H7 (cell line): ENCODE data around the gene CHST15. TPM values are rescaled to one million over a fixed set of nuclear protein-coding genes. Genes with fewer than 3 reads are reported as not detected.

Experiments
- DNase-seq: peaks from one replicate; pipeline ENCODE4 v3.0.0; 2012
- H3K27me3 ChIP-seq: 2 replicates; pipeline ENCODE4 v1.6.0; 2011; ENCODE audit warnings: mild to moderate bottlenecking, low read length; ENCODE audit not compliant: control insufficient read depth, insufficient read depth
- H3K36me3 ChIP-seq: replicated peaks from 2 replicates; pipeline ENCODE4 v1.5.1; 2011; ENCODE audit warnings: low read length; ENCODE audit not compliant: control insufficient read depth, insufficient read depth
- H3K4me3 ChIP-seq: 2 replicates; pipeline ENCODE4 v1.5.1; 2011; ENCODE audit warnings: low read depth, mild to moderate bottlenecking, control low read depth, low read length, moderate library complexity; ENCODE audit not compliant: insufficient read depth
- total RNA-seq: library from RNA; depleted of rRNA; stranded (reverse); fragments of >200 nt; shearing (Covaris generic); gene quantifications from 2 replicates; pipeline ENCODE4 v1.2.3, GENCODE V29; 2014

The CHST15 gene
- total RNA-seq, 1 experiment from 2014 or later, result 18.4 TPM

DNA sequence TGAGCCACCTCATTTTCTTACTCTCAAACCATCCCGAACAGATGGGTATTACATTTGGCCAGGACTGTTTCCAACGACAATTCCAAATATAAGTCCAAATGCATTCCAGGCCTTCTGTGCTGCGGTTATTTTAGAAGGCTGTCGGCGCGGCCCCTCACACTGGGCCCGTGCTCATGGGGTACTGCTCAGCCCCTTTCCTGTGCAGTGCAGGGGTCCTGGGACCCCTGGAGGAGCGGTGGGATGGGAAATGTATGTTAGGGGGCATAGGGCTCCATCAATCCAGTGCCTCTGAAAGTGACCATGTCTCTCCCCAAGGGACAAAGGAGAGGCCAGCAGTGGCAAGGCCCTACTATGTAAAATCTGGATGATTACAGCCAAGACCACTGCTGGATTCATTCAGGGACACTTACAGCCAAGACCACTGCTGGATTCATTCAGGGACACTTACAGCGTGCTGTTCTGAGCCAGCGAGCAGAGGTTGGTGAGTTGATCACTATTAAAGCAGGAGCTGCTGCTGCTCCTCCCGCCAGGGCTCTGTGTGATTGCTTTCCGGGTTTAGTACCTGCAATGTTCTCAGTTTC lies 66.3 kb downstream of the CHST15 start:
- no peak for DNase-seq
- no peaks in the 10 kb centered on the region for H3K36me3 ChIP-seq
- no peaks in the 10 kb centered on the region for H3K27me3 ChIP-seq
- H3K4me3 ChIP-seq, result no peak overlapping the region

DNA sequence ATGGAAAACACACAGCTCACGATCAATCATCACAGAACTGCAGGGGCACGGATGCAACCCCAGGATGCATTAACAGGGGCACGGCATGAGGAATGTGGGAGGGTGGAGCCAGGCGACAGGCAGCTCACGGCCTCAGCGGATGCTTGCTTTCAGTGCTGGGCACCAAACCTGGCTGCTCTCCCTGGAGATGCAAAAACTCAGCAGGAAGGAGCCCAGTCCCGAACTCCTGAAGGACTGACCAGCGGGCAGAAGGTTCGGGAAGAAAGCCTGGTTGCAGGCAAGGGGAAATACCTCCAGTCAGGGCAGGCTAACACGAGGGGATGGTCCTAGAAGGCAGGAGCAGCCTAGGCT lies 66.8 kb downstream of the CHST15 start:
- no peaks in the 10 kb centered on the region for H3K36me3 ChIP-seq
- no peaks in the 10 kb centered on the region for H3K27me3 ChIP-seq
- DNase-seq, result peak; percentile 77
- H3K4me3 ChIP-seq, result no peak overlapping the region

DNA sequence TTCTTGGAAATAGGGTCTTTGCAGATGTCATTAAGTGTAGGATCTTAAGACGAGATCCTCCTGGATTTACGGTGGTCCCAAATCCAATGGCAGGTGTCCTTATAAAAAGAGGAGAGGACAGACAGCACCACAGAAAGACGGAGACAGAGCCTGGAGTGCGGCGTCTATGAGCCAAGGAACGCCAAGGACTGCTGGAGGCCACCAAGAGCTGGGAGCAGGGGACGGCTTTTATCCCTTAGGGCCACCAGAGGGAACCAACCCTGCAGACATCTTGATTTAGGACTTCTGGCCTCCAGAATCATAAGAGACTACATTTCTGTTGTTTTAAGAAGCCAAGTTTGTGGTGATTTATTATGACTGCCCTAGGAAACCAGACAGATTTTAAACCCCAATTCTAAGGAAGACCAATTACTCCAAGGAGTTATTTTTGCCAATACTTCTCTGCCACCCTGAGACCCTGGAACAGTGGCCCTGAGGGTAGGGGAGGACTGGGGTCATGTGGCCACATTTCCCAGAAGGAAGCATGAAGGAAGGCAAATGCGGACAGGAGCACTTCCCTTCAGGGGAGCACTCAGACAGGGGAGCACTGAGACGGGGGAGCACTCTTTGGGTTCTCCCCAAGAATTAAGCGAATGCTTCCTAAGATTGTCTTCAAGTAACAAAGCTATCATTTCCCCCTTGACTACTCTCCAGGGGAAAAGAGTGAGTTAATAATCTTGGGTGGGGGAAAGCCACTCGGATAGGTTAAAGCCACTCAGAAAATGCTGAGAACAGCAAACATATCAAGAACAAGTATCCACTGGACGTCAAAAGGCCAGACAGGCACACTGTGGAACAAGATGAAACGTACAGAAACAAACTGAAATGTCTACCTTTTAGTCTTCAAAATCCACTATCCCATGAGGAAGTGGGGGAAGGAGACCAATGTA lies 67.5 kb downstream of the CHST15 start:
- Histone ChIP-seq H3K36me3 (no peaks in the 10 kb centered on the region), H3K4me3 (no peak overlapping the region), H3K27me3 (no peaks in the 10 kb centered on the region)
- no peak for DNase-seq

DNA sequence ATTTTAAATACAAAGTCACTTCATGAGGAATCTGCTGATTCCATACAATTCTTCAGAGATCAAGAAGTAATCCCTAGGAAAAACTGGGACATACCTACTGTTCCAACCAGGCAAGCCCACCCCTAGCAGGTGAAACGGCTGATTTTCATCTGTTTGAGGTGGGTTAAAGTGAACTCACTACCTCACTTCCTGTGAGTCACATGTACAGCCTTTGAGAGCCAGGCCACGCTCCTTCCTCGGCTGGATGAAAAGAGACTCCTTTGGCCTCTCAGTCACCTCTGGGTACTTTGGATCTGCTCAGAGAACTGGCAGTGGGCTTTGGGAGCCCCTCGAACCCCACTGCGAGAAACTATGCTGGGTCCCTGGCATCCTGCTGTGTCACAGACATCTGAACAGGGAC lies 68.2 kb downstream of the CHST15 start:
- H3K27me3 ChIP-seq, result no peaks in the 10 kb centered on the region

DNA sequence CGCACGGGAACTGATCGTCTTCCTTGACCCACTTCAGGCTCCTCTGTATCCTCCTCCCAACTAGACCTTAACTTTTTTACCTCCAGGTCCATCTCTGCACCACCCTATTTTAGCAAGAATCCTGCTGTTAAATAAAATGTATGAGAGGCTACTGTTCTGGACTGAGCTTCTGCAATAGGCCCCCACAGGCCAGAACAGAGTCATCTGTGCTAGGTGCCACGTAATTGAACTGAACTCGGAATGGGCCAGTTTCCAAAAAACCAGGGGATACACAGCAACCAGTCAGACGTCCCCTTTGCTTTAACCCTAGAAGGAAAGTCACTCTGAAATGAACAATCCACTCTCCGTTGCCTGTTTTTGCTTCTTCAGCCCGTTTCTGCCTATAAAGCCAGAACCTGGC lies 71.3 kb downstream of the CHST15 start:
- no peaks in the 10 kb centered on the region for H3K36me3 ChIP-seq
- no peak for DNase-seq
- H3K27me3 ChIP-seq, result no peaks in the 10 kb centered on the region
- H3K4me3 ChIP-seq, result no peak overlapping the region

More for the DNA sequence above, 68.2 kb downstream of the CHST15 start:
- no peak overlapping the region for H3K4me3 ChIP-seq
- DNase-seq, result no peak
- no peaks in the 10 kb centered on the region for H3K36me3 ChIP-seq

DNA sequence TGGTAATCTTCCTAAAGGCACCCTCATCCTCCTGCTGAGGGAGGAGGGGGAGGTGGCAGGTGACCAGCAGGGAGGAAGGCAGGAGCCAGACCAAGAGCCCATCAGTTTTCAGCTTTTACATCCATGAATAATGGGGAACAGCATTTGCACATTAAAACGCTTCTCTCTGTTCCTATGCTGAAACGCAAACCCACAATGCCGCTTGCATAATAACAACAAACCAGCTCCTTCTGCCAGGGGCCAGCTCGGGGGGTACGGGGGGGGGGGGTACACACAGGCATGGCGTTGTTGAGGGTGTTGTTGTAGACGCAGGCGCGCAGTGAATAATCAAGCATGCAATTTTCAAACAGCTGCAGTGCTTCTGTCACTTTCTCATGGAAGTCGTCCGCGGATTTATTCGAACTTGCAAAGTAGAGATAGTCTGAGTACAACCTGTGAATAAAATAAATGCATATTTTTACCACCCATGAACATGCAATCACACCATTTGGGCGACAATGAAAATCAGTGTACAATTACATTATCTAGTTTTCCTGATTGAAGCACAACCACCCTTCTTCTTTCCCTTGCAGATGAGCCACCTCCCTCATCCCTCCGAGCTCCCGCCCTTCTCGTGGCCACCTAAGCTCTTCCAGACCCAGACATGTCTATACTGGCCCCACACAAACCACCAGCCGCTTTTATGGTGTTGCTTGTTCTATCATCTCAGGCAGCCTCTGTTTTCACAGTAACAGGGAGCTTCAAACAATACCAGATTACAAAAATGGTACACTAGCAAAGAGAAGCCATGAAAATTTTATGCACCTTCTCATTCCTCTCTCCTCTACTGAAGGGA lies 72.2 kb downstream of the CHST15 start:
- DNase-seq, result peak; percentile 70
- Histone ChIP-seq H3K36me3 (no peaks in the 10 kb centered on the region), H3K4me3 (no peak overlapping the region), H3K27me3 (no peaks in the 10 kb centered on the region)

DNA sequence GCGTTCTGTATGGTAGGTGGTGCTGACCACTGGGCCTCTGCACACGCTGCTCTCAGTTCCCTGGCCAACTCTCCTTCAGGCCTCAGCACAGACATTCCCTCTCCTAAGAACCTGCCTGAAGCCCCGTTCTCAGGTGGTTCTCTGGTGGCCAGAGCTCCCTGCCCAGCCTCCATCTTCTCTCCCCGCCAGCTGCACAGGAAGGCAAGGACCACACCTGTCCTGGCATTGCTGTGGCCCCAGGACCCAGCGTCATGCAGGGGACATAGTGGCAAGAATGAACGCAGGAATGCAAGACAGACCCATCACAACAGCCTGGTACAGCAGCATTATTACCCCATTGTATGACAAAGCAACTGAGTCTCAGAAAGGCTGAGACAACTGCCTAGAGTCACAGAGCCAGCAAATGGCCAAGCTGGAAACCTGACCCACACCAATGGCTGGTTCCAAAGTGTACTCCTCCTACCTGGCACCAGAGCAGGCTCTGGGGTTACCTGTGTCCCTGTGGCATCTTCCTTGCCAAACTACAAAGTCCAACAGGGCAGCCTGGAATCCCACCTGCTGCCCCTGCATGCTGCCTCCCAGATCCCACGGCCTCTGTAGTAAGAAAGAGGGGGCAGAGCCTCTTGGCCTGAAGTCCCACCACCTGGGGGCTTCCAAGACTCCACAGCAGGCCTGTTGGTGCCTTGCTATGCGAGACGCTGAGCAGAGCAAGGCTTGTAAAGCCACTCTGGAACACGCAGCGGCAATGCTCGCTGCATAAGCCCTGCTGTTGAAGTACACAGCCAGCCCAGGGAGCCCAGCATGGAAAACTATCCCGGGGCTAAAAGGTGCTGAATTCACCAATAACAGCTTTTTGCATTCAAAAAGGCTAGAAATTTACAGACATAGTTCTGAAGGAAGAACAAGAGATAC lies 73.3 kb downstream of the CHST15 start:
- peak; percentile 74 for DNase-seq
- H3K27me3 ChIP-seq, result no peaks in the 10 kb centered on the region
- H3K4me3 ChIP-seq, result no peak overlapping the region
- H3K36me3 ChIP-seq, result no peaks in the 10 kb centered on the region

DNA sequence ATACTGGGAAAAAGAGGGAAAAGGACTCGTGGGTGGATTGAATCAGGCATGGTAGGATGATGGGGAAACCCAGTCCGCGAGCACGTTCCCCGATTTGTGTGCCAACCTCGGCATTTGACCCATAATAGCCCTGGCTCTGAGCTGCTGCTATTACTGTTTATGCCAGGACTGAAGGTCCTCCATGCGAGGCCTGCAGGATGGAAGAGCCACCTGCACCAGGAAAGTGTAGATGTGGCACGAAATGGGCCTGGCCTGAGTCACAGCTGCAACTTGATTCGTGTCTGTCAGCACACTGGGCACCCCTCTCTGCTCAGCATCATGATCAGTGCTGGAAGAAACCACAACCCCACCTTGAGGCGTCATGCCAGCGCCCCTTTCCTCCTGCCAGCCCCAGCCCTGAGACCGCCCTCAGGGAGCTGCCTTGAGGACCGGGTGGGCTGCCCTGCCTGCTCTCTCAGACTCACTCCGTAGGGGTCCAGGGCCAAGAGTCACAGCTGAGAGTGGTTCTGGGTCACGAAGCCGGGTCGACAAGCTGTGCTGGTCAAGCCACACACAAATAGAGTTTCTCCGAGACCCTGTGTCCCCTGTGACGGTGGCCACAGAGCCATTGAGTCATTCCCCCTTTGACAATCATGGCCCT lies 74.4 kb downstream of the CHST15 start:
- Histone ChIP-seq H3K36me3 (no peaks in the 10 kb centered on the region), H3K27me3 (no peaks in the 10 kb centered on the region), H3K4me3 (no peak overlapping the region)
- DNase-seq, result no peak

DNA sequence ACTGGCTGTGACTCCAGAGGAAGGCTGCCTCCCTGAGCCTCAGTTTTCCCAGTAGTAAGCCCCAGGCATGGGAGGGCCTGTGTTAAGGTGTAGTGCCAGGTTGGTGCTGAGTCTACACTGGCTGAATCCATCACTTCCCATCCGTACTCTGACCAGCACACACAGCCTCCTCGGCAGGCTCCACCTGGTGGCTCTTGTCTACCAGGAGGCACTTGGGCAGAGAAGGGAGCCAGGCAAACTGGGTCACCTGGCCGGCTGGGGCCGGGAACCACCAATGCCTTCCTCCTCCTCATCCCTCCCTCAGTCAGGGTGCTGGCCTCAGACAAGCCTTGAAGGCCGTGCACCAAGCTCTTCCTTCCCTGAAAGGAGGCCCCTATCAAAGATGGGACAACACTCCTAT lies 75.7 kb downstream of the CHST15 start:
- no peaks in the 10 kb centered on the region for H3K36me3 ChIP-seq
- no peak overlapping the region for H3K4me3 ChIP-seq
- H3K27me3 ChIP-seq, result no peaks in the 10 kb centered on the region
- DNase-seq, result no peak

DNA sequence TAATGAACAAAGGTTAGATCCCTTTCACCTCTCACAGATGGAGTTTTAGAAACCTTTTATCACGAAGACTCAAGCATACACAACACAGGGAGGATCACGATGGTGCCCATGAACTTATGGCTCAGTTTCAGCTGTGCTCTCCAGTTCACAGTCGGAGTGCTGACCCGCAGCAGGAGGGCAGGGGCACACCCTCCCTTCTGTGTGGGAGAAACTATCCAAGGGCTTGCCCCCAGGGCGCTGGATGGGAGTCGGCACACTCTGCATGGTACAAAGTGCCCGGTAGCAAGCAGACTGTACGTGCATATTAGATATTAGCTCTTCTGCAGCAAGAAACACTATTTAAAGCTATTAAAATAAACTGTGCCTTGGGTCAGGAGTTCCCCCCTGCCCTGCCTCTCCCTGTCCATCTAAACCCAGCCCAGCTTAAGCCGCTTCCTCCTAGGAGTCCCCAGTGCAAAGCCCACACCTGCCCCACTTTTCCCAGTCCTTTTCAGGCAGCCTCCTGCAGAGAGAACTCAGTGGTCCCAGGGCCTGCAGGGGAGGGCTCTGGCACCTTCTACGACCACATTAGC lies 76.5 kb downstream of the CHST15 start:
- DNase-seq, result no peak

DNA sequence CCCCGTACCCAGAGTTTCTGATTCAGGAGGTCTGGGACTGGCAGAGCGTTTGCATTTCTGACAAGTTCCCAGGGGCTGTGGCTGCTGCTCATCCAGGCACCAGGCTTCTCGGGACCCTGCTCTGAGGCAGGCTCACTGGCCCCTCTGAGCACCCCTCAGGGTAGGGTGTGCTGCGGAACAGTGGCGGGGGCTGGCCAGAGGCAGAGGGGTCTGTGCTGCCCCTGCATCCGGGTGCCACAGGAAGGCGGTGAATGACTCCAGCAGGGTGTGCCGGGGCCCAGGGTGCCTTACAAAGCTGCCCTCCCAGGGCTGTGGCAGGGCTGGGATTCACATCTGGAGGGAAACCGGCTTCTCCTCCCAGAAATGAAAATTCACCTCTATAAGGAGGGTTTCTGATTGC lies 77.4 kb downstream of the CHST15 start:
- no peak overlapping the region for H3K4me3 ChIP-seq
- peak; percentile 65 for DNase-seq
- H3K36me3 ChIP-seq, result no peaks in the 10 kb centered on the region
- no peaks in the 10 kb centered on the region for H3K27me3 ChIP-seq

More for the DNA sequence above, 76.5 kb downstream of the CHST15 start:
- Histone ChIP-seq H3K36me3 (no peaks in the 10 kb centered on the region), H3K4me3 (no peak overlapping the region), H3K27me3 (no peaks in the 10 kb centered on the region)

DNA sequence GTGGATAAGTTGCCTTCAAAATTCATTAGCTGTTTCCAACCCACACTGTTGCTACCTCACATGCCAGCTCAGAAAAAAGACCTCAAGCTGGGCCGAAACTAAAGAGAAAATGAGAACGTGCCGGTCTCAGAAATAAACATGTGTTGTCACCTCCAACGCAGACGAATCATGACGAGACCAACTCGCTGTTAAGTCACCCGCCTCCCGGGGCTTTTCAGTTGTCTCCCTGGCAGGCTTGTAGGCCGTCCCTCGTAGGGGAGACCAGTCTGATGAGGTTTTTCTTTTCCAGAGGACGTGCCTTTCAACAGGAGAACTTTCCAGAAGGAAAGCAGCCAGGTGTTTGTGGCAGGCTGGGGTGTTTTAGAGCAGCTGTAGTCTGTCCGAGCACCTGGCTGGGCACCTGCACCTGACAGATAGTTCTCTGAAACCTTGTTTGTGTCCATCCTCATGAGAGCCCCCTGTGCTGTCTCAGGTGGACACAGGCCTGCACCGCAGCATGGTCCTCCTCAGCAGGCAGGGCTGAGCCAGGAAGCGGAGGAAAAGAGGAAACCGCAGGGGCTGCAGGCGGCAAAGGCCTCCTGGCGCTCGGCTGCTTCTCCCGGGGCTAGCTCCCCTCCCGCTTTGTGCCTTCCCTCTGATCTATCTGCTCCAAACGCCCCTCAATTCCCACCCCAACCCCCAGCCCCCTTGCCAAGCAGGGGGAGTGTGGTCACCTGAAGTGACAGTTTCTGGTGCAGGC lies 78.8 kb downstream of the CHST15 start:
- H3K27me3 ChIP-seq, result no peaks in the 10 kb centered on the region
- no peak for DNase-seq
- H3K36me3 ChIP-seq, result peaks cover 1% of the 10 kb centered on the region; the same call in 1 of the 2 replicates
- no peak overlapping the region for H3K4me3 ChIP-seq

DNA sequence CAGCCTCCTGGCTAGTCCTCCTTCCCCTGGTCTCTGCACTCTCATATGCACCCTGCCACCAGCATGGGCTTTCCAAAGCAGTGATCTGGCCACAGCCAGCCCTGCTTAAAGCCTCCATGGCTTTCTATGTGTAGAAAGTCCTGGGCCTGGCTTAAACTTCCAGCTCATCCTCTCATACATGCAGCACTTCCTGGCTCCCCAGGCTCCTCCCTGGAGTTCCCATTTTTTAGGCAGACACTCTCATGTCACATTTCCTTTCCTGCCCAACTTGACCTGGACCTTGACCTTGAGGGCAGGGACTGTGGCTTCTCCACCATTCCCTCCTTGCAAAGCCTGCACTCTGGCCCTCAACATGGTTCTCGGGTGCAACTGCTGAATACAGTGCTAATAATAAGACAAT lies 79.5 kb downstream of the CHST15 start:
- no peak overlapping the region for H3K4me3 ChIP-seq
- DNase-seq, result no peak
- no peaks in the 10 kb centered on the region for H3K27me3 ChIP-seq

More for the DNA sequence above, 79.5 kb downstream of the CHST15 start:
- peaks cover 2% of the 10 kb centered on the region; the same call in 1 of the 2 replicates for H3K36me3 ChIP-seq
